ENCODE measurements around the gene SMG6. TPM values are rescaled to one million over a fixed set of nuclear protein-coding genes. Genes with fewer than 3 reads are reported as not detected.

Gene SMG6
- total RNA-seq, 1 donor from 2014 or later, result 19.4 TPM

GRCh38 chr17:2235265-2235664, 68.3 kb downstream of the SMG6 start:
- no peak for DNase-seq (ENCODE audit: low read depth)
- TF ChIP-seq CTCF (conservative IDR thresholded peaks at IDR 0.05; ENCODE audit: low read depth, low read length), result no peak
- H3K4me3 ChIP-seq (ENCODE audit: low read depth, low read length), result no peak overlapping the region

GRCh38 chr17:2233441-2233947, 70.1 kb downstream of the SMG6 start:
- TF ChIP-seq CTCF (conservative IDR thresholded peaks at IDR 0.05; ENCODE audit: low read depth, low read length), result no peak
- DNase-seq (ENCODE audit: low read depth), result no peak
- H3K4me3 ChIP-seq (ENCODE audit: low read depth, low read length), result no peak overlapping the region

- DNase-seq (ENCODE audit: low read depth), result no peak
- H3K4me3 ChIP-seq (ENCODE audit: low read depth, low read length), result no peak overlapping the region
- TF ChIP-seq CTCF (conservative IDR thresholded peaks at IDR 0.05; ENCODE audit: low read depth, low read length), result no peak
Observed at GRCh38 chr17:2232244-2232638, 71.3 kb downstream of the SMG6 start.

GRCh38 chr17:2230877-2231276, 72.7 kb downstream of the SMG6 start:
- H3K4me3 ChIP-seq (ENCODE audit: low read depth, low read length), result no peak overlapping the region
- TF ChIP-seq CTCF (conservative IDR thresholded peaks at IDR 0.05; ENCODE audit: low read depth, low read length), result no peak
- DNase-seq (ENCODE audit: low read depth), result no peak

- no peak for DNase-seq (ENCODE audit: low read depth)
- no peak for TF ChIP-seq CTCF (conservative IDR thresholded peaks at IDR 0.05; ENCODE audit: low read depth, low read length)
- no peak overlapping the region for H3K4me3 ChIP-seq (ENCODE audit: low read depth, low read length)
Observed at GRCh38 chr17:2227025-2227699, 76.4 kb downstream of the SMG6 start.

- no peak for TF ChIP-seq CTCF (conservative IDR thresholded peaks at IDR 0.05; ENCODE audit: low read depth, low read length)
- H3K4me3 ChIP-seq (ENCODE audit: low read depth, low read length), result no peak overlapping the region
- no peak for DNase-seq (ENCODE audit: low read depth)
Observed at GRCh38 chr17:2223617-2223927, 80.0 kb downstream of the SMG6 start.
